GM19238 (cell line): ENCODE data around the gene FRMD4B.
A peak's percentile ranks its signal among the peaks of the same experiment; 100 is the strongest.

Experiments
- DNase-seq: peaks from one replicate; pipeline ENCODE4 v3.0.0; 2011; ENCODE audit warnings: low spot score; ENCODE audit not compliant: insufficient read length

FRMD4B gene

GRCh38 chr3:69385723-69386555, at the start of gene FRMD4B:
TSS of gene FRMD4B (minus strand) at chr3:69386088. CDS start at chr3:69385989, 99 bp downstream.
- peak; percentile 21 for DNase-seq

- DNase-seq = no peak
Observed at GRCh38 chr3:69433969-69434325, 48.1 kb upstream of the FRMD4B start.

GRCh38 chr3:69433121-69433968, 47.5 kb upstream of the FRMD4B start:
- no peak for DNase-seq

DNA sequence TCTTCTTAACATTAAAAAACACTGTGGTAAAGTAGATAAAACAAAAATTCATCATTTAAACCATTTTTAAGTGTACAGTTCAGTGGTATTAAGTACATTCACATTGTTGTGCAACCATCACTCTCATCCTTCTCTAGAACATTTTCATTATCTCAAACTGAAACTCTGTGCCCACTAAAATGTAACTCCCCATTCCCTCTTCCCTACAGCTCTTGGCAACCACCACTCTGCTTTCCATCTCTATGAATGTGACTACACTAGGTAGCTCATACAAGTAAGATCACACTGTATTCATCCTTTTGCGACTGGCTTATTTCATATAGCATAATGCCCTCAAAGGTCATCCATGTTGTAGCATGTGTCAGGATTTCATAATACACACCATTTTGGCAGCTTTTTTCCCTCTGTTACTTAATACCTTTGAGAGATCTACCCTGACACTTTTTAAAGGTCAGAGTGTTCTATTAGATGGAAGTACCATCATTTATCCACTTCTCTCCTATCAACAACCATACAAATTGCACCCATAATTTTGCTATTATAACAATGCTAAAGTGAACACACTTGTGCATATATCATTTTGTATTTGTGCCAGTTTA, 42.9 kb upstream of the FRMD4B start:
- no peak for DNase-seq

DNA sequence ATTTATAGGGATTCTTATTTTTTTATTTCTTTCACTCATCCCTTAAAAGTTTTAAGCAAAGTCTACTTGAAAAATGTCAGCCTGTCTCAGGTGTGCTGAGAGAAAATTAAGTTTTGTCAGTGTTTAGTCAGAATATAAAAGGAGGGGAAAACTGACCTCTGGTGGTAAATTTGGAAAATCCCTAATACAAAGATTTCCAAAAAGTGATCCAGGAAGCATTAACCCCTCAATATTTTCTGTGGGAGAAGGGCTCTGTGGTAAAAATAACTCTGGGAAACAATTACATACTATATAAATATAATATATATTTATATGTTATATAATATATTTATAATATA, 41.0 kb upstream of the FRMD4B start:
- DNase-seq = no peak

- DNase-seq = no peak
Observed at GRCh38 chr3:69426291-69426966, 40.5 kb upstream of the FRMD4B start.

DNA sequence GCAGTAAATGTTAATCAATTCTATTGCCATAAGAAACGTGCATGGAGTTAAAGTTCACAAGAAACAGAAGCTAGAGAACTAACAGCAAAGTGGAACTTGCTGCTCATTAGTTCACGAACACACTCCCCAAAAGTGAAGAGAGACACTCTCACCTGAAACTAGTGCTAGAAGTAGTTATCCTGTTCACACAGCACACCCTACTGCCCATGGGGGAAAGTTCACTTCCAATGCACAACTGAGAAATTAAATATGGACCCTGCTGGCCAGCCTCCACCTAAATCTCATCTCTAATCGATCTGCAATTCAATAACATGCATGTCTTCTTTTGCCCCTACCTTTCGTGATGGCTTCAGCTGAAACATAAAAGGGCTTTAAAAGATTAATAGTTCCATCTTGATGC, 39.4 kb upstream of the FRMD4B start:
- no peak for DNase-seq

- no peak for DNase-seq
Observed at GRCh38 chr3:69423463-69424155, 37.7 kb upstream of the FRMD4B start.

DNA sequence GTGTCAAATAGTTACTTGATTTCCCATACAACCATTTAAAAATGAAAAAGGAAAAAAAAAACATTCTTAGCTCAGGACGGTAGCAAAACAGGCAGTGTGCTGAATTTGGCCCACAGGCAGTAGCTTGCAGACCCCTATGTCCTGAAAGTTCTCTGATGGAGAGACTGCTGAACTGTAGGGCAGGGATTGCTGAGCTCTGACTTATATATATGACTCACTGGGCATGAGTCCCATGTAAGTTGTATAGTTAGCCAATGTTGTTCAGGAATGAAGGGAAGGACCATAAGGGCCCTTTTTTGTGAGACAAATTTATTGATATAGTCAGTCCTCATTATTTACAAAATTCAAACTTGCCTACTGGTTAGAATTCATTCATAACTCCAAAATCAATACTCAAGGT, 36.9 kb upstream of the FRMD4B start:
- no peak for DNase-seq

DNA sequence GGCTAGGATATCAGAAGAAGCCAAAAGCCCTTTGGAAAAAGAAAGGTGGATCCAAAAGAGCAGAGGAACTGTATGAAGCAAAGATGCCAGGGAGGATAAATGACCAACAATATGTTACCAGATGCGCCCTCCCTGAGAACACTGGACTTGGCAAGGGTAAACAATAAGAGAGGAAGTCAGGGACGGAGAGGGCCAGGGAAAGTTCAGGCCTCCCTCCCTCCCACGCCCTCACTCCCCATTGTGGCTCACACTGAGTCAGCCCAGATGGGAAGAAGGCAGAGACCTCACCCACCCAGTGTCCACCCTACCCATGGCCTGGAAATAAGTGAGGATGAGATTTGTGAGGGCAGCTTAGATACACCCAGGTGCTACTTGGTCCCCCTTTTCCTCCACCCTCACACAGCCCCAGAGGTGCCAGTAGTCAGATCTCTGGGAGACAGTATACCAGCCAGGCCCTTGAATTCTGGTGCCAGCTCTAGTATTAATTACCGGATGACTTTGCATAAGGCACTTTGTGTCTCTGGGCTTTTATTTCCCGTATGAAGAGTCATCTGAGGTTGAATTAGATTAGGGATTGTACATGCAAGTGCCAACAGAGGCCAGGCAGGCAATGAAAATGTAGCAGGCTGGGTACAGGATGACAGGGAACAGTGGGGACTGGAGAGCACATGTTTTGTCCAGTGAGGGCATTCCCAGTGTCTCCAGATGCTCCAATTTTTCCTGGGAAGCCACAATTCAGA, 35.1 kb upstream of the FRMD4B start:
- DNase-seq = no peak

DNA sequence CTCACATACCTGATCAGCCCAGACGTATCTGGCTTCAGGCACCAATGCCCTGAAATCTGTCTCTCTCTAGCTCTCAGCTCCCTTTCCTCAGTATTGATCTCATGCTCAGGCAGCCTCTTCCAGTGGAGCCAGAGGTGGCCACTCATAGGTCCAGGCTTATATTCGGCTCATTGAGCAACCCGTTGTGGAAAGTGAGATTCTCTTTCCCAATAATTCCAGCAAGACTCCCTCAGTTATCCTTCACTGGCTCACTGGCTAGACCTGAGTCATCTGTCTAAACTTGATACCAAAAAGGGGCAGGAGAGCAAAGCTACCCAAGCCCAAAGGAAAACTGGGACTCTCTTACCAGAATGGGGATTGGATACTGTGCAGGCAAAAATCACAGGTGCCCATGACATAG, 33.4 kb upstream of the FRMD4B start:
- DNase-seq = no peak

GRCh38 chr3:69417541-69418078, 31.7 kb upstream of the FRMD4B start:
- no peak for DNase-seq

DNA sequence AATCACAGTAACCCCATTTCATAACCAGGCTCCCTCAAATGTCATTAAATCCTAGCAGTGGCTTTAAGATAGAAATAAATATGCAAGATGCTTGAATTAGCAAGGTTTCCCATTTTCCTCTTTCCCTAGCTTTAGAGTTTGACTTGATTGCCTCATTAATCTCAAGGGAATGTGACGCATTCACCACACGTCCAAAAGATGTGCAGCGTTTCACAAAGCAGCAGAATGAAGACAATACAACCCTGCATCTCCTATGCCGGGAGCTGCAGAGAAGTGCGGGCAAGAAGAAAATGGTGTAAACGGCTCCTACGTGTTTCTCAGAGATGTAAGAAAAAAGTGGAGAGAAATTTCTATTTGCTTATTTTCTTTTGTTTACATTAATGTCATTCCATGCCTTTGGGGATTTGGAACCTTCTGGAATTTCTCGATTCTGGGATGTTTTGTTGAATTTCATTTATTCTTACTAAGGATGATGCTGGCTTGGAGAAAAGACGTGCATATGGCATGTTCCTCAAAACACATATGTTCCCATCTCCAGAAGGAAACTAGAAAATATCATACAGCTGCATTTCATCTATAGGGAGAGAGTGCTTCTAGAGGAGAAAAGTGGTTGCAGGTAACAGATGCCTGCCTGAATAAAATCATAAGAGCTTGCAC, 27.8 kb upstream of the FRMD4B start:
- DNase-seq = no peak

DNA sequence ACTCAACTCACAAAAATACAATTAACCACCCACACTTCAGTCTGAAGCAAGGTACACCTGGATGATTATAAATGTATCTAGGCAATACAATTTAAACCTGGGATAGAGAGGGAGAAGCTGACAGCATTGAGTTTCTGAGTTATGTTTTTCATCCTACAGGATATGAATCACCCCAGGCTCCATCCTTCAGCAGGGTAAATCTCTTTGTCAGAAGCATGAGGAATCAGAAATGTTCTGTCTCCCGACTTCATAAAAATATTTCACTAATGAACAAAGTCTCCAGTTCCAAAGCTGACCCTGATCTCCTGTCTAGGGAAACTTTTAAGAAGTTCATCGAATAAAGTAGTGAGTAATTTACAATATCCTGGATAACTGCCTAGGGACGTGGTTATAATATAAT, 25.5 kb upstream of the FRMD4B start:
- no peak for DNase-seq

- peak; percentile 16 for DNase-seq
Observed at GRCh38 chr3:69410301-69410700, 24.4 kb upstream of the FRMD4B start.

DNA sequence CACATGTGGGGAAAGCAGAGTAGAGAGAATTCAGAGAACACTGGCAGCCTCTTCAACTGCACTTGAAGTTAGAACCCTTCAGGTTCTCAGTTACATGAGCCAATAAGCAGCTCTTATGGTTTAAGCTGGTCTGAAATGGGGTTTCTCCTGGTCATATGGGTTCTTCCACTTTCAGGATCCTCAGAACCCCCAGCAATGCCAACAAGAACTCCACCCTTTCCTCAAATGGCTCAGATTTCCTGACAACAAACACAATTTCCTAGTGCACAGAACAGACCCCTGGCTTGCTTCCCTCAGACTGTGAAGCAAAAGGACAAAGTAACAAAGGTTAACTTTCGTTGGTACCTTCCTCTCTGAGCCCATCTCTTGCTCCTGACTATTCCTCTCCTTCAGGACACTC, 23.9 kb upstream of the FRMD4B start:
- no peak for DNase-seq

- DNase-seq = no peak
Observed at GRCh38 chr3:69409011-69409410, 23.1 kb upstream of the FRMD4B start.

DNA sequence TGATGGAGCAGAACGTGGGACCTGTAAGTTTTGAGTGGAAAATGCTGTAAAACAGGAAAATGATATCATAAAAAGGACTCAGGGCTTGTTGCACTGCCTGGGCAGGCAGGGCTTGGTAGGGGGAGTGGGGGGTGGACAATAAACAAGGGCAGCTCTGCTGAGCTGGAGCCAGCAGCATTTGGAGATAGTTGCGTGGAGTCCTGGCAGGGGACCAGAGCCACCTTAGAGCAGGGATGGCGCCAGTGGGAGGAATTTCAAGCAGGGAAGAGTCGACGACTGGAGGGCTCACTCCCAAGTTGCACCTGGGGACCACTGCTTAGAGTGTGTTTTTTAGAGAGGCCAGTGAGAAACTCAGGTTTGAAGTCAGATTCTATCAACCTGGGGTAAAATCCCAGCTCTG, 22.7 kb upstream of the FRMD4B start:
- no peak for DNase-seq

- no peak for DNase-seq
Observed at GRCh38 chr3:69407908-69408307, 22.0 kb upstream of the FRMD4B start.

GRCh38 chr3:69406163-69406562, 20.3 kb upstream of the FRMD4B start:
- no peak for DNase-seq
